IMR-90 (cell line): ENCODE results near the gene NAV2.

ENCODE experiments used
- BHLHE40 ChIP-seq: fragments of 150-350 bp; IDR thresholded peaks from 2 replicates; pipeline ENCODE4 v1.6.1; 2016; ENCODE audit warnings: mild to moderate bottlenecking, low read depth, low read length
- CEBPB ChIP-seq: IDR thresholded peaks from 2 replicates; pipeline ENCODE4 v1.6.1; 2012; ENCODE audit warnings: low read depth, low read length, improper control_type of control experiment
- CHD1 ChIP-seq: IDR thresholded peaks from 2 replicates; pipeline ENCODE4 v1.6.1; 2012; ENCODE audit warnings: low read depth, low read length, improper control_type of control experiment
- FOS ChIP-seq: fragments of 150-350 bp; IDR thresholded peaks from 2 replicates; pipeline ENCODE4 v1.6.1; 2016; ENCODE audit warnings: low read depth, low read length
- MAZ ChIP-seq: IDR thresholded peaks from 2 replicates; pipeline ENCODE4 v1.6.1; 2012; ENCODE audit warnings: low read depth, mild to moderate bottlenecking, low read length, improper control_type of control experiment, moderate library complexity, borderline replicate concordance
- MXI1 ChIP-seq: IDR thresholded peaks from 2 replicates; pipeline ENCODE4 v1.6.1; 2012; ENCODE audit warnings: low read depth, mild to moderate bottlenecking, low read length, moderate library complexity, borderline replicate concordance
- NFE2L2 ChIP-seq: fragments of 150-350 bp; IDR thresholded peaks from 2 replicates; pipeline ENCODE4 v1.6.1; 2016; ENCODE audit warnings: low read depth, mild to moderate bottlenecking, low read length
- POLR2A ChIP-seq: IDR thresholded peaks from 2 replicates; pipeline ENCODE4 v1.6.1; 2012; ENCODE audit warnings: mild to moderate bottlenecking, low read depth, low read length
- SMC3 ChIP-seq: fragments of 150-350 bp; IDR thresholded peaks from 2 replicates; pipeline ENCODE4 v1.6.1; 2016; ENCODE audit warnings: low read depth, mild to moderate bottlenecking, antibody characterized with exemption, low read length, moderate library complexity
- TF ChIP-seq, protein P1 (sequence below): conservative IDR thresholded peaks from 2 replicates; pipeline ENCODE4 v1.5.1; 2012; ENCODE audit warnings: mild to moderate bottlenecking, low read depth, low read length, improper control_type of control experiment
- TF ChIP-seq, protein P2 (sequence below): fragments of 150-350 bp; IDR thresholded peaks from 2 replicates; pipeline ENCODE4 v1.6.1; 2017; ENCODE audit warnings: mild to moderate bottlenecking, antibody characterized with exemption, low read length, low read depth

DNA sequence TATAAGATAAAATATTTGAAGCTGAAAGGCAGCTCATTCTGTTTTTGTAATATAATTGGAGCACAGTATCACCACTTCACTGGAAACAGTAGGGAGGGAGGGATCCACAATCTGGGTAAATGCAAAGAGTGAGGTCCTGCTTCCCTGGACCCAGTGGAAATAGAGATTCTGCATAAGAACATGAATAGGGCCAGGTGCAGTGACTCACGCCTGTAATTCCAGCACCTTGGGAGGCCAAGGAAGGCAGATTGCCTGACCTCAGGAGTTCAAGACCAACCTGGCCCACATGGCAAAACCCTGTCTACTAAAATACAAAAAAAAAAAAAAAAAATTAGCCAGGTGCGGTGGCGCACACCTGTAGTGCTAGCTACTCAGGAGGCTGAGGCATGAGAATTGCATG lies 303.9 kb downstream of the NAV2 start:
- TF ChIP-seq, protein P1, sequence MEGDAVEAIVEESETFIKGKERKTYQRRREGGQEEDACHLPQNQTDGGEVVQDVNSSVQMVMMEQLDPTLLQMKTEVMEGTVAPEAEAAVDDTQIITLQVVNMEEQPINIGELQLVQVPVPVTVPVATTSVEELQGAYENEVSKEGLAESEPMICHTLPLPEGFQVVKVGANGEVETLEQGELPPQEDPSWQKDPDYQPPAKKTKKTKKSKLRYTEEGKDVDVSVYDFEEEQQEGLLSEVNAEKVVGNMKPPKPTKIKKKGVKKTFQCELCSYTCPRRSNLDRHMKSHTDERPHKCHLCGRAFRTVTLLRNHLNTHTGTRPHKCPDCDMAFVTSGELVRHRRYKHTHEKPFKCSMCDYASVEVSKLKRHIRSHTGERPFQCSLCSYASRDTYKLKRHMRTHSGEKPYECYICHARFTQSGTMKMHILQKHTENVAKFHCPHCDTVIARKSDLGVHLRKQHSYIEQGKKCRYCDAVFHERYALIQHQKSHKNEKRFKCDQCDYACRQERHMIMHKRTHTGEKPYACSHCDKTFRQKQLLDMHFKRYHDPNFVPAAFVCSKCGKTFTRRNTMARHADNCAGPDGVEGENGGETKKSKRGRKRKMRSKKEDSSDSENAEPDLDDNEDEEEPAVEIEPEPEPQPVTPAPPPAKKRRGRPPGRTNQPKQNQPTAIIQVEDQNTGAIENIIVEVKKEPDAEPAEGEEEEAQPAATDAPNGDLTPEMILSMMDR = no peak
- TF ChIP-seq SMC3 = no peak
- TF ChIP-seq, protein P2, sequence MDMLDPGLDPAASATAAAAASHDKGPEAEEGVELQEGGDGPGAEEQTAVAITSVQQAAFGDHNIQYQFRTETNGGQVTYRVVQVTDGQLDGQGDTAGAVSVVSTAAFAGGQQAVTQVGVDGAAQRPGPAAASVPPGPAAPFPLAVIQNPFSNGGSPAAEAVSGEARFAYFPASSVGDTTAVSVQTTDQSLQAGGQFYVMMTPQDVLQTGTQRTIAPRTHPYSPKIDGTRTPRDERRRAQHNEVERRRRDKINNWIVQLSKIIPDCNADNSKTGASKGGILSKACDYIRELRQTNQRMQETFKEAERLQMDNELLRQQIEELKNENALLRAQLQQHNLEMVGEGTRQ = no peak
- TF ChIP-seq CEBPB = no peak
- no peak for TF ChIP-seq POLR2A
- TF ChIP-seq CHD1 = no peak
- TF ChIP-seq FOS = no peak
- TF ChIP-seq MXI1 = no peak
- TF ChIP-seq BHLHE40 = no peak
- TF ChIP-seq MAZ = no peak
- no peak for TF ChIP-seq NFE2L2
